PC-9 (cell line): Measurements from ENCODE around the gene KCTD6.

Experiments used
- EZH2 ChIP-seq: fragments of 200-600 bp; sonication (generic); IDR thresholded peaks from 2 replicates; pipeline ENCODE4 v1.8.0; 2017; ENCODE audit warnings: antibody characterized with exemption, low read depth
- TF ChIP-seq, protein P1 (sequence below): fragments of 200-600 bp; sonication (generic); conservative IDR thresholded peaks from 2 replicates; pipeline ENCODE4 v1.6.1; 2017; ENCODE audit warnings: mixed run types, antibody characterized with exemption, mild to moderate bottlenecking, moderate library complexity

DNA sequence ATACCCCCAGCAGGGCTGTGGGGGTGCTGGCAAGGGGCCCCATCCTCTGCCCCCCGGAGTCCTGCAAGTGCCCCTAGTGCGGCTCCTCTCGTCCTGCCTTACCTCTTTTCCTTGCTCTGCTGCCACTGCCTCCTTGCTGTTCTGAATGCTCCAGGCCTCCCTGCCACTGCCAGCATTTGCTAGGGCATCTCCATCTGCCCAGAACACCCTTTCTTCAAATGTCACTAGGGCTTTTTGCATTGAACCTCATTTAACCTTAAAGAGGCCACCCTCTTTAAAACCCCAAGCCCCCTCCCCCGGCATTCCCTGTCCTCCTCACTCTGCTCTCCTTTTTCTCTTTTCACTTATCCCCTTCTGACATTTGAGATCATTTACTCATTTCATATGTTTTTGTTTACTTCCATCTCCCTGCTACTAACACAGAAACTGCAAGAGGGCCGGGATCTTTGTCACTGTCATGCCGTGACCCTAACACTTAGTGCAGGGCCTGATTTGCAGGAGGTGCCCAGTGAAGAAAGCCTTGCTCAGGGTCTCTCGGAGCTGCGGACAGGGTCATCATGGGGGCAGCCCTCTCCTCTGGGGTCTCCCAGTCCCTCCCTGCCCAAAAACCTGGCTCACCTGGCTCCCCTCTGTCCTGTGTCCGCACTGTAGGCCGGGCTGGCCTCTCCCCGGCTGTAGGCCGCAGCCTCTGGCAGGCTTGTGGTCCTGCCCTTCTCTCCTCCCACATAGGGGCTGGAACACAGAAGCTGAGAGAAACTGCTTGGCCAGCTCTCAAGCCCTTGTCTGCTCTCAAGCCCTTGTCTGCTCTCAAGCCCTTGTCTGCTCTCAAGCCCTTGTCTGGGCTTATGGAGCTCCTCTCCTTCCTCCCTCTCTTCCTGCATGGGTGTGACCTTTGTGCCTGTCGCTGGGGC, 44.9 kb downstream of the KCTD6 start, which contains the start of gene ACOX2:
- TF ChIP-seq, protein P1, sequence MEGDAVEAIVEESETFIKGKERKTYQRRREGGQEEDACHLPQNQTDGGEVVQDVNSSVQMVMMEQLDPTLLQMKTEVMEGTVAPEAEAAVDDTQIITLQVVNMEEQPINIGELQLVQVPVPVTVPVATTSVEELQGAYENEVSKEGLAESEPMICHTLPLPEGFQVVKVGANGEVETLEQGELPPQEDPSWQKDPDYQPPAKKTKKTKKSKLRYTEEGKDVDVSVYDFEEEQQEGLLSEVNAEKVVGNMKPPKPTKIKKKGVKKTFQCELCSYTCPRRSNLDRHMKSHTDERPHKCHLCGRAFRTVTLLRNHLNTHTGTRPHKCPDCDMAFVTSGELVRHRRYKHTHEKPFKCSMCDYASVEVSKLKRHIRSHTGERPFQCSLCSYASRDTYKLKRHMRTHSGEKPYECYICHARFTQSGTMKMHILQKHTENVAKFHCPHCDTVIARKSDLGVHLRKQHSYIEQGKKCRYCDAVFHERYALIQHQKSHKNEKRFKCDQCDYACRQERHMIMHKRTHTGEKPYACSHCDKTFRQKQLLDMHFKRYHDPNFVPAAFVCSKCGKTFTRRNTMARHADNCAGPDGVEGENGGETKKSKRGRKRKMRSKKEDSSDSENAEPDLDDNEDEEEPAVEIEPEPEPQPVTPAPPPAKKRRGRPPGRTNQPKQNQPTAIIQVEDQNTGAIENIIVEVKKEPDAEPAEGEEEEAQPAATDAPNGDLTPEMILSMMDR, result no peak
- TF ChIP-seq EZH2, result no peak
